ENCODE measurements around the gene GMPPA.

- TF ChIP-seq CTCF (IDR thresholded peaks at IDR 0.05 in 8 of 11, conservative IDR thresholded peaks at IDR 0.05 in 3 of 11) (no peak), POLR2AphosphoS5 (IDR thresholded peaks at IDR 0.05) (peak in 1 of 3 donors; percentile 8)
Observed at GRCh38 chr2:219506802-219507526, 8.3 kb downstream of the GMPPA start.

Measured in spleen (tissue), 7 donors.